A673 (cell line): Measurements from ENCODE around the gene CSNK2A2. TPM values are rescaled to one million over a fixed set of nuclear protein-coding genes. Genes with fewer than 3 reads are reported as not detected.
A peak's percentile ranks its signal among the peaks of the same experiment; 100 is the strongest.

Source experiments
- BruUV-seq: library from RNA; stranded (reverse); fragments of 400-500 nt; replicated peaks from 2 replicates; lab custom pipeline; 2021; lab: Mats Ljungman, UMichigan
- CTCF ChIA-PET: fragments of 300-600 bp; sonication (Branson Sonifier 250); formaldehyde crosslinking; loops from one replicate; lab custom pipeline; 2022; ENCODE audit warnings: antibody characterized with exemption; lab: Charles Lee
- POLR2A ChIA-PET: fragments of 300-600 bp; sonication (Branson Sonifier 250); formaldehyde crosslinking; loops from one replicate; lab custom pipeline; 2022; ENCODE audit warnings: antibody characterized with exemption; ENCODE audit not compliant: low non-redundant PET; lab: Charles Lee
- DNase-seq: peaks from one replicate; pipeline ENCODE4 v3.0.0-alpha.2; 2015; ENCODE audit warnings: low spot score
- H3K27ac ChIP-seq: fragments of 200-600 bp; sonication (generic); 2 replicates; pipeline ENCODE4 v1.5.1; 2016; ENCODE audit warnings: mixed run types, low read depth, mild to moderate bottlenecking, mixed read lengths, antibody characterized with exemption, low read length; ENCODE audit not compliant: poor library complexity, severe bottlenecking
- H3K27me3 ChIP-seq: fragments of 200-600 bp; sonication (generic); replicated peaks from 2 replicates; pipeline ENCODE4 v1.6.1; 2017; ENCODE audit warnings: mixed run types, low read depth, mild to moderate bottlenecking, mixed read lengths, antibody characterized with exemption, low read length; ENCODE audit not compliant: insufficient read depth, poor library complexity
- H3K36me3 ChIP-seq: fragments of 200-600 bp; sonication (generic); 2 replicates; pipeline ENCODE4 v1.6.1; 2016; ENCODE audit warnings: mixed run types, mild to moderate bottlenecking, mixed read lengths, antibody characterized with exemption, low read length; ENCODE audit not compliant: insufficient read depth, poor library complexity, severe bottlenecking
- H3K4me1 ChIP-seq: fragments of 200-600 bp; sonication (generic); 2 replicates; pipeline ENCODE4 v1.6.1; 2017; ENCODE audit warnings: mixed run types, mild to moderate bottlenecking, mixed read lengths, antibody characterized with exemption, low read length; ENCODE audit not compliant: insufficient read depth, poor library complexity, severe bottlenecking
- H3K4me3 ChIP-seq: fragments of 200-600 bp; sonication (generic); 2 replicates; pipeline ENCODE4 v1.5.1; 2016; ENCODE audit warnings: low read depth, mixed run types, mild to moderate bottlenecking, mixed read lengths, low read length; ENCODE audit not compliant: poor library complexity, severe bottlenecking
- H3K9me3 ChIP-seq: fragments of 200-600 bp; sonication (generic); 2 replicates; pipeline ENCODE4 v1.6.1; 2016; ENCODE audit warnings: mixed run types, low read depth, mild to moderate bottlenecking, mixed read lengths, antibody characterized with exemption, low read length; ENCODE audit not compliant: poor library complexity, severe bottlenecking
- CTCF ChIP-seq: fragments of 300-800, 200-600 bp; sonication (generic); conservative IDR thresholded peaks from 2 replicates; pipeline ENCODE4 v1.5.1; 2017; ENCODE audit warnings: low read depth, mild to moderate bottlenecking, antibody characterized with exemption, low read length, moderate library complexity, mixed read lengths
- EZH2 ChIP-seq: fragments of 200-600 bp; sonication (generic); IDR thresholded peaks from 2 replicates; pipeline ENCODE4 v1.6.1; 2017; ENCODE audit warnings: borderline replicate concordance, low read depth, mild to moderate bottlenecking, mixed read lengths, antibody characterized with exemption, low read length; ENCODE audit not compliant: poor library complexity, severe bottlenecking
- intact Hi-C: fragments of 100-400 bp; cut with micrococcal nuclease; formaldehyde crosslinking; loops from one replicate; pipeline ENCODE4 v1.10.0; 2022; ENCODE audit not compliant: unreplicated experiment
- total RNA-seq: library from RNA; stranded (reverse); gene quantifications from 2 replicates; pipeline ENCODE4 v1.2.3, GENCODE V29; 2021

CSNK2A2 gene
- total RNA-seq, 1 experiment from 2014 or later = 114 TPM

GRCh38 chr16:58196898-58197313 lies 1.0 kb downstream of the CSNK2A2 start:
- POLR2A ChIA-PET = no interaction called here
- Histone ChIP-seq H3K27me3 (no peaks in the 10 kb centered on the region), H3K36me3 (peaks cover 43% of the 10 kb centered on the region), H3K4me1 (peaks cover 6% of the 10 kb centered on the region), H3K9me3 (no peaks in the 10 kb centered on the region), H3K4me3 (peak overlapping the region; percentile 85), H3K27ac (peak overlapping the region; percentile 78)
- CTCF ChIA-PET = no interaction called here
- no TSS peak for BruUV-seq
- peak; percentile 31 for DNase-seq
- intact Hi-C loops = no loop called here
- no peak for TF ChIP-seq CTCF
- no peak for TF ChIP-seq EZH2

GRCh38 chr16:58195771-58196170 lies 2.1 kb downstream of the CSNK2A2 start:
- no TSS peak for BruUV-seq
- intact Hi-C loops = no loop called here
- ChIA-PET POLR2A (no interaction called here), CTCF (interaction anchor here (0.6 kb wide), 1 partner anchor 333 kb away, joined by 3 read pairs; no protein-coding TSS in a partner anchor)
- H3K27ac ChIP-seq = no peak overlapping the region
- H3K9me3 ChIP-seq = no peaks in the 10 kb centered on the region
- H3K27me3 ChIP-seq = no peaks in the 10 kb centered on the region
- H3K36me3 ChIP-seq = peaks cover 53% of the 10 kb centered on the region
- H3K4me3 ChIP-seq = no peak overlapping the region
- no peak for DNase-seq
- TF ChIP-seq CTCF (no peak), EZH2 (no peak)
- H3K4me1 ChIP-seq = peaks cover 6% of the 10 kb centered on the region

GRCh38 chr16:58195344-58195743 lies 2.6 kb downstream of the CSNK2A2 start:
- H3K27me3 ChIP-seq = no peaks in the 10 kb centered on the region
- H3K4me1 ChIP-seq = peaks cover 6% of the 10 kb centered on the region
- TF ChIP-seq CTCF (no peak), EZH2 (no peak)
- POLR2A ChIA-PET = no interaction called here
- H3K9me3 ChIP-seq = no peaks in the 10 kb centered on the region
- H3K36me3 ChIP-seq = peaks cover 57% of the 10 kb centered on the region
- intact Hi-C loops = no loop called here
- H3K4me3 ChIP-seq = no peak overlapping the region
- DNase-seq = no peak
- BruUV-seq = no TSS peak
- CTCF ChIA-PET = interaction anchor here (0.6 kb wide), 1 partner anchor 332 kb away, joined by 3 read pairs; no protein-coding TSS in a partner anchor
- H3K27ac ChIP-seq = no peak overlapping the region
